Fibroblast of skin of right quadriceps (primary cell): ENCODE measurements around the gene CEACAM1.
"Not testable (repeated sequence)": the region's sequence is repeated elsewhere in the genome, so short reads cannot be mapped to it uniquely, and the experiment has no call there.

Experiments used
- DNase-seq: peaks from one replicate; pipeline ENCODE4 v3.0.0-alpha.2; 2013

CEACAM1 gene

DNA sequence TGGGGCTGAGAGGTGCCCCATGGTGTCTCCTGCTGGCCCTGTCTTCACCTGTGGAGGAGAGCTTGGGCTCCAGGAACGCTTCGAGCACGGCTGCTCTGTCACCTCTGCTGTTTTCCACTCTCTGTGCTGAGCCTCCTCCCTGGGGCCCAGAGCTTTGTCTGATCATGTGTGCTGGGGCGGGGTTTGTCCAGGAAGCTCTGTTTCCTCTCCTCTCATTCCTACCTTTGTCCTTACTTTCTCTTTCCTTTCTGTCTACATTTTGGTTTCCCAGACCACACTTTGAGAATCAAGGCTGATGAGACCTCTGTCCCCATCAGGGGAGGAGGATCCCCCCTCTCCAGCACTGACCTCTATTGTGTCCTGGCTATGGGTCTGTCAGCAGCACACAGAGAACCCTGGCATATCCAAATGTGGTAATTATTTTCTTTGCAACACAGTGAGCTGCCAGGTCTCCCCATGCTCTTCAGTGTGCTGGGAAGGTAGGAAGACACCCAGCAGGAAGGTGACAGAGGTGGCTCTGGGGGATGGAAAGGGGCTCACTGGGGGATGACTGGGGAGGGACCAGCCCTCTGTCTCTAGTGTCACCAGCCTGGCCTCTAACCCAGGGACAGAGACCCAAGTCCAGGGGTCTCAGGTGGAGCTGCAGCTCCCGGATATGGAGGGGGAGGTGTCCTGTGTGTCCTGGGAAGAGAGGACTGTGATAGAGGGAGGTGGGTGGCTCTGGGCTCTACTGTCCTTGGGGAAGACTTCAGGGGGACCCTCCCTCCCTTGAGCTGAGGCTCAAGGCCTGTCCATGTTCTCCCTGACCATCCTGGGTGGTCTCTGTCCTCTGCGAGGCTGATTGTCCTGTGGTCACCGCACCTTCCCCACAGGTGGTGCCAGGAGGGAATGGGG is at the start of gene CEACAM1:
TSS of gene CEACAM1 (minus strand) at position 128 of the 894 bp plus-strand sequence. CDS start at position 21, 107 bp downstream.
- no peak for DNase-seq

DNA sequence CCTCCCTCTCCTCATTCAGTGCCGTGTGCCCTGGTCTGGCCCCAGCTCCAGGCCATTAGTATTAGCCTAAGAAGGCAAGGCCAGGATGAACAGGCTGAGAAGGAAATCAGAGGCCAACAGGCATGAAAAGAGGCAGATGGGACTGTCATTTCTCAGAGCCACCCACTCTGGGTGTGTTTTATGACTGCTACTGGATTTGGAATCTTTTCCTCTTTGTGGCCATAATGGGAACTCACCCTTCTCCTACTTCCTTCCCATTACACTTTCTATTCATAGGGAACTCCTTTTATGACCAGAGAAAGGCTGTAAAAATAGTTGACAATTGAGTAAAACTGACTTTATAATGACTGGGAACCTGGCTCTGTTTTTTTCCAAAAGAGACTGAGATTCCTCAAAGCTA is 48.7 kb upstream of the CEACAM1 start:
- no peak for DNase-seq

DNA sequence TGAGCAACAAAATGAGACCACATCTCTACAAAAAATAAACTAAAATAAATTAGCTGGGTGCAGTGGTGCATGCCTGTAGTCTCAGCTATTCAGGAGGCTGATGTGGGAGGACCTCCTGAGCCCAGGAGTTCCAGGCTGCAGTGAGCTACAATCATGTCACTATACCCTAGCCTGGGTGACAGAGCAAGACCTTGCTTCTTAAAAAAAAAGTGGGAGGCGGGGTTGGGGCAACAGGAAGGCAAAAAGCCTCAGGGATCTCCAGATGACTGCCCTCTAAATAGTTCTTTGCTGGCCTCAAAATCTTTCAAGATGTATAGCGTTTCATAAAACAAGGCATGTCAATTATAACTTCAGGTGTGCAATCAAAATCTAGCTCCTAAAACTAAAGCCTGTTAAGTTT is 48.0 kb upstream of the CEACAM1 start:
- no peak for DNase-seq

DNA sequence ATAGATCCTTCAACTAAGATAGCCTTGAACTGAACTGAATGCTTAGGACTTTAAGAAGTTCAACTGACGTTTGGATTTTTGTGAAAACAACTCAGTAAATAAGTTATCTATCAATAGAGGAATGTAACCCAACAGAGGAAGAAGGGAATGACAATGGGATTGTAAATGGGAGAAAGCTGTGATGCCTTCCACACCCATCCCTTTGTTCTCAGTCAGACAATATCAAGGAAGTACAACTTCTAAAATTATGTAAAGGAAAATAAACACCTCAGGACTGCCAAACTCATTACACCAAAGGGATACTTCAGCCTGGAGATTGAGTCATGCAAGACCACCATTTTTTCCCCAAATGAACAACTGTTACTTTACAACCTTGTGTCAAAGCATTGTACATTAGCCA is 45.4 kb upstream of the CEACAM1 start:
- DNase-seq = no peak

DNA sequence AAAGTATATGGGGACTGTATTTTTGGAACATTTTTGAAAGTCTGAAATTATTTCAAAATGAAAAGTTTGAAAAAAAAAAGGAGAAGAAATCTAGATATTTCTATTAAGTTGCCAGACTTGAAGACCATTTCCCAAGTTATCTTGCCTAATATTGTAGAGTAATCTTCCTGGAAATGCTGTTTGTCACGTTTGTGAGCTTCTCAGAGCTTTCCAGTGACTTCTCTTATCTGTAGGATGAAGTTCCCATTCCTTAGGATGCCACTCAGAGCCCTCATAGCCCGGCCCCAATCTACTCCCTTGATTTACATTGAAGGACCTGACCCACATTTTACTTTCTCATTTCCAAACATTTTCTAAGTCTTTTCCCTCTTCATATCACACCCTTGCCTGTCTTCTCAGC is 42.8 kb upstream of the CEACAM1 start:
- no peak for DNase-seq

DNA sequence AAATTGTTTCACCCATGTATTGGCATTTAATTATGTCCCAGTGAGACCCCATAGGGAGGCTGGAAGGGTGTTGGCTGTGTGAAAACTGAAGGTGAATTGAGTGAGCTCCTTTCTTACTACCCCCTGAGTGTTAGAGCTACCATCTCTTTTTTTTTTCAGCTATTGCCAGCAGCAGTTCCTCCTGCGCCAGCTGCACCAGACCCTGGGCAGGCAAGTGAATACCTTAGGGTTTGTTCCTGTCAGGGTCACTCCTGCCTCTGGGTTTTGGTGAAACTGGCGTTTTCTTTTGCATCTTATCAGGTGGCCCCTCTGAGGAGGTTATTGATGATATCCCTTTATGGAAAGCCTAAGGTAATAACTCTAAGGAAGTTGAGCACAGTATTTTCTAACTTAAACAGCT is 40.9 kb upstream of the CEACAM1 start:
- DNase-seq = no peak

DNA sequence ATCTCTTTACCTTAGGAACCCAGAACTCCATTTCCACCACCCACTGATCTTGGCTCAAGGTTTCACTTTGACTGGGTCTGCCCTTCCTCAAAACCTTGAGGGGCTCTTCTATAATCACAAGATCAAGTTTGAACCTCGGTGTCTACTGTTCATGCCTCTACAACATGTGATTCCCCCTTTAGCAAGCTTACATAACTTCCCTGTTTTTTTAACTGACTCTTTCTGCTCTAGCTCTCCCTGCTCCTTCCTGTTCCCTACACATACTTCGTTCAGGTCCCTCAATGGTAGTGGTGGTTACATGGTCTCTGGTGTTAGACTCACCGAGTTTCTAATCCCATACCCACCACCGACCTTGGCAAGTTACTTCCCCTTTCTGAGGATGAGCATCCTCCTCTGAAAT is 39.7 kb upstream of the CEACAM1 start:
- no peak for DNase-seq

DNA sequence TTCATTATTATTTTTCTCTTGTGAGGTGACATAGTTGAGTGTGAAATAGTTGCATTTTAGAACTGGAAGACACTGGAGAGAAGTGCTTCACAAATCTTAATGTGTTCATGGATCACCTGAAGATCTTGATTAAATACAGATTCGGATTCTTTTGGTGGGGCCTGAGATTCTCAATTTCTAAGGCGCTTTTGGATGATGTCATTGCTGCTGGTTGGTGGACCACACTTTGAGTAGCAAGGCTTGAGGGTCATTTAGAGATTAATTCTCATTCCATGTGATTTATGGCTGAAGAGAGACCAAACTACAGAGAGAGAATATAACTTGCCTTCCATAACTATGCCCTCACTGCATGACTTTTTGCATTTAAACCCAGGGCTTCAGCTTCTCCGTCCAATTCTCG is 39.3 kb upstream of the CEACAM1 start:
- DNase-seq = no peak

DNA sequence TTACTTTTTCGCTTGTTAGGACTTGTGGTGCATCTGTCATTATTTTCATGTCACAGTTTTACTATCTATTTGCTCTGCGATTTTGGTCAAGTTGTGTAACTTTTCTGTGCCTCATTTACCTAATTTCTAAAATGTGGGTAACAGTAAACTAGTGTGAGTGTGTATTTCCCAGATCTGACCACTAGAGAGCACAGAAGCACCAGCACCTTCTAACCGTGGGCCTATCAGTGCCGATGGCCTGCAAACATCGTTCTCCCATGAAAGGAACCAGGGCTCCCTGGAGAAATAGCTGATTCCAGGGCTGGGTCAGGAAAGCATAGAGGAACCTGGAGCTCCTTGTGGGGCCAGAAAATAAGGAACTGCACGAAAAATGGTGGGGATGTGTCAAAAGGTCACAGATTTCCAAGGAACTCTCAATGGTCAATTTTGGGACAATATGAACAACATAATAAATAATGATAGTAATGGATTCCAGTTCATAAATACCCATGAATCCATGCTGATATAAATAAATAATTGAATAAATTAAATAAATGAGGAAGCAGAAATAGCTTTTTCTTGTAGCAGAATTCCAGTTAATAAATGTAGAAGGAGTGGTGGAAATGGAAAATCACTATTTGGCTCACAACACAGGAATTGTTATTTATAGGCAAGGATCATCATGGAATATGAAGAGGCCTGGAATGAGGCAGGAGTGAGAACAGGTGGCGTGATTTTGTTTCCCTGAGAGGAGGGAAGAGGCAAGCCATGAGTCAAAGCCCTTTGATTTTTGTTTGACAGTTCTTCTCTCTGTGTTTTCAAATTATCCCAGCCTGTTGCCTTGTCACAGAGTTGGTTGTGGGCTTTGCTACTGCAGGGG is 35.3 kb upstream of the CEACAM1 start:
- DNase-seq = peak; percentile 24

DNA sequence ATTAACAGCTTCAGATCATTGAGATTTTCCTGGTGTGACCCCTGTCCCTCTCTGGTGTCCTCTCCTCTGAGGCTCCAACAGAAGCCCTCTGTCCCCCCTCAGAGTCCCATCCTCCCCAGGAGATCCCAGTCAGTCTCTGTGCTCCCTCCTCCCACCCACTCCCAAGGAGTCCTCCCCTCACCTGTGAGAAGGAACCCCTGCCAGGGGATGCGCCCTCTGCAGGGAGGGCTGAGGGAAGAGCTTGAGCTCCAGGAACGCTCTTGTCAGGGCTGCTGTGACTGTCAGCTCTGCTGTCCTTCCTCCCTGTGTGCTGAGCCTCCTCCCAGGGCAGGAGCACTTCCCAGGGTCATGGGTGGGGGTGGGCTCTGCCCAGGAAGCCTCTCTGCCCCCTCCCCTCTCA is 33.2 kb upstream of the CEACAM1 start:
- DNase-seq = no peak

DNA sequence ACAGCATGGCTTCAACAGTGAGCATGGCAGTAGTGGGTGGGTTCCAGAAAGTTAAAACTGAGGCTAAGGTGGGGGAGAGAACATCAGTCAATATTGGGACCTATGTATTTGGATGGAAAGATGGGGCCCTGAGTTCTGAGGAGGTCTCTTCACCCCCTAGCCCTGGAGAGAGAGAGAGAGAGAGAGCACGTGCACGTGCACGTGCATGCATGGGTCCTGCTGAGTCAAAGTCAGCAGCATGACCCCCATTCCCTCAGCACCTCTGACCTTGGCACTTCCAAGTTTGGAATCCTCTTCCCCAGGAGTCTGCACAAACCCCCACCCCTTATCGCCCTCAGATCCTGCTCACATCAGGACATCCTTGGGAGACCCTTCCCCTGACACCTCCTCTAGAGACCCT is 32.5 kb upstream of the CEACAM1 start:
- no peak for DNase-seq

DNA sequence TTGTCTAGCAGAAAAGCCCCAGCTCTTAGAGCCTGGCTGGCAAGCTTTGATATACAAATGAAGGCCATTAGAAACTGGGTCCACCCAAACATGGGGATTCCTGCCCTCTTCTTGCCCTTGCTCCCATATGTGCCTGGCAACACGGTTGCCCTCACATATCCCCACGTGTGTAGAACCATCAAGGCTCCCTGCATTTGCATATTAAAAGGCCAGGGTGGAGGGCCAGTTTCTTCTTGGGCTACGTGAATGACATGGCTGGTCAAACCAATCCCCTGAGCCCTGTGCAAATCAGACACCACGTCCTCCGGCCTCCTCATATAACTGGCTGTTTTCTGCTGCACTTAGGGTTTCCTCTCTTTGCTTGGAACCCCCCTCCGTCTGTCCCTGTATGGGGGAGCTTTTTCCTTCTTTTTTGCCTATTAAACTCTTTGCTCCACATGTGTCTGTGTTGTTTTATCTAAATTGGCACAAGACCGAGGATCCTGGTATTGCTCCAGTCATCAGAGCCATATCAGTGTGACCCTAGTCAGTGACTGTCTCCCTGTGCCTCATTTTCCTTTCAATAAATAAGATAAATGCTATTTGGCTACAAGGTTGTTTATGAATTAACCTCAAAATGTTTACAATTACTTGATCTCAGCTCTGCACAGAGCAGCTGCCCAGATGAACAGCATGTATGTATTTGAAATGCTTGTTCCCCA is 30.3 kb upstream of the CEACAM1 start:
- no peak for DNase-seq

DNA sequence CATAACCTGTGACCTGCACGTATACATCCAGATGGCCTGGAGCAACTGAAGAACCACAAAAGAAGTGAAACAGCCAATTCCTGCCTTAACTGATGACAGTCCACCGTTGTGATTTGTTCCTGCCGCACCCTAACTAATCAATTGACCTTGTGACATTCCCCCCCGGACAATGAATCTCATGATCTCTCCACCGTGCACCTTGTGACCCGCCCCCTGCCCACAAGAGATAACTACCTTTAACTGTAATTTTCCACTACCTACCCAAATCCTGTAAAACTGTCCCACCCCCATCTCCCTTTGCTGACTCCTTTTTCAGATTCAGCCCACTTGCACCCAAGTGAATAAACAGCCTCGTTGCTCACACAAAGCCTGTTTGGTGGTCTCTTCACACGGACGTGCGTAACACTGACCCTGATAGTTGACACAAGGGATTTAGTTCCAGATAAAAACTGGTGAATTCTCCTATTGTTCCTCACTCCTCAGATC is 29.1 kb upstream of the CEACAM1 start:
- not testable (repeated sequence) for DNase-seq

DNA sequence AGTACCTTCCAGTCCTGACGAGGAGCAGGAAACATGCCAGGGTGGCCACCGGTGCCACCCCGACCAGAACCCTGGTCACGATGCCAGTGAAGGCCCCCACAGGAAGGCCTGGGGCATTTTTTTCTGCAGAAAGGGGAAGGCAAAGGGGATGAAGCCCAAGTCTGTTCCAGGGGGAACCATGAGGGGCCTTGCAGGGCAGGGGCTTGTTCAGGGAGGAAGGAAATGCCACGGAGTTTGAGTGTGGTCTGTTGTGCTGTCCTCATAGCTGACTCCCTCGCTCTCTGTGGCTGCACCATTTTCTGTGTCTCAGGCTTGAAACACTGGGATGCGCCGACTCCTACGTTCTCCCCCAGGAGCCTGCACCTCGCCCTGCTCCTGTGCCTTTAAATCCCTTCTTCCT is 27.5 kb upstream of the CEACAM1 start:
- DNase-seq = no peak

DNA sequence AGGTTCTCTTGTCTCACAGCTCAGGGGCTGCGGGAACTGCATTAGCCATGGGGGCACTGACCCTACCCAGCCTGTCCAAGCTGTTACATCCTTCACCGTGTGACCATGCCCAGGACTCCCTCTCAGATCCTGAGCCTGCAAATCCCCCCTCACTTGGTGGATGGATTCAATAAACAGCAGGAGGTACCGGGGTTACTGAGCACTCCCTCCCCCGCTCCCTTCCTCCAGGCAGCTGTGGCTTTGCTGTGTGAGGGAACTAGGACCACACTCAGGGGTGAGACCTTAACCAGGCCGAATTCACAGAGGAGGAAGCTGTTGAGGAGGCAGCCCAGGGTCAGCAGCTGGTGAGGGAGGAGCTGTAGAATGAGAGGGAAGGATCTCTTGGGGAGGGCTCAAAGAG is 27.0 kb upstream of the CEACAM1 start:
- DNase-seq = no peak

DNA sequence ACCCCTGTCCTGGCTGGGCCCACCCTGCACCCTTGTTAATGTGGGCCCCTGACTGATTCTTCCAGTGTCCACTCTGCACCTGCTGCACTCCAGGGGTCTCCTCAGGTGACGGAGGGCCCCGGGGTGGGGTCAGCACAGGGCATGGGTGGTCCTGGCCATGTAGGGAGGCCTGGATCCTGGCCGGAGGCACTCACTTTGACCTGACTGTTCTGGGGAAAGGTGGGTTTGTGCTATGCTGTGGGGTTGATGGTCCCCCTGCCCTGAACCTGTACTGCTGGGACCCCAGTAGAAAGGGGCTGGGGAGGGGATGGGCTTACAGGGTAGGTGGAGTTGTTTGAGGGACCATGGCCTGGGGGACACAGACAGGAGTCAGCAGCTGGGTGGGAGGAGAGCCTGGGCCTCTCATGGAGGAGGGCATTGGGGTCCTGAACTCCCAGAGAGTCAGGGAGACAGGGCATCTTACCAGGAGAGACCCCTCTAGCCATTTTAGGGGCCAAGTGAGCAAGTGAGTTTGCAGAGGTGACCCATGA is 25.8 kb upstream of the CEACAM1 start:
- no peak for DNase-seq

DNA sequence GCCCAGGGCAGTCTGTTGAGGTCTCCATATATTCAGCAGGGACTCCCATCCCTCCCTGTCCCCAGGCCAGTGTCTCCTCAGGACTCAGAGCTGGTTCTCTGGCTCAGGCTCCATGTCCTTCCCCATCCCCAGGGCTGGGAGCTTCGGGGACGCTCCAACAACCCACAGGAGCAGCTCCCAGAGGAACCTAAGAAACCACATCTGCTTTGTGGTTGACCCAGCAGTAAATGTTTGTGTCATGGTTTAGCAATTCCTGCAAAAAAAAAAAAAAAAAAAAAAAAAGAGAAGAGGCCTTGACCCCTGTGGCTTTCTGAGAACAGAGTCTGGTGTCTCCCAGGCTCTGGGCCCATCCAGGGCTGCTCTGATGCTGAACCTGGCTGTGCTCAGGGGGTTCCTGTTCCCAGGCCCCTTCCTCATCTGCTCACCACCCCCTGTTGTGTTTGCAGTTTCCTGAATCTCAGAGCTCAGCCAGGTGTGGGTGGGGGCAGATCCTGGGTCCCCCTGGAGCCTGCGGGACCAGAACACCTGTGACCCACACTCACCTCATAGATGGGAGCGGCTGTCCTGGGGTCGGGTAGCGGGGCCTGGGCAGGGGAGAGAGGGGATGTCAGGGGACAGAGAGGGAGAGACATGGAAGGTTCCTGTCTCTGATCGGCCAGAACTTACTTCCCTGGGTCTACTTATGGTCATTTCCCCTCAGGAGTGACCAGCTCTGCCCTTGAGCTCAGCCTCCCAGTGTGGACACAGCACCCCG is 25.2 kb upstream of the CEACAM1 start:
- peak; percentile 52 for DNase-seq

DNA sequence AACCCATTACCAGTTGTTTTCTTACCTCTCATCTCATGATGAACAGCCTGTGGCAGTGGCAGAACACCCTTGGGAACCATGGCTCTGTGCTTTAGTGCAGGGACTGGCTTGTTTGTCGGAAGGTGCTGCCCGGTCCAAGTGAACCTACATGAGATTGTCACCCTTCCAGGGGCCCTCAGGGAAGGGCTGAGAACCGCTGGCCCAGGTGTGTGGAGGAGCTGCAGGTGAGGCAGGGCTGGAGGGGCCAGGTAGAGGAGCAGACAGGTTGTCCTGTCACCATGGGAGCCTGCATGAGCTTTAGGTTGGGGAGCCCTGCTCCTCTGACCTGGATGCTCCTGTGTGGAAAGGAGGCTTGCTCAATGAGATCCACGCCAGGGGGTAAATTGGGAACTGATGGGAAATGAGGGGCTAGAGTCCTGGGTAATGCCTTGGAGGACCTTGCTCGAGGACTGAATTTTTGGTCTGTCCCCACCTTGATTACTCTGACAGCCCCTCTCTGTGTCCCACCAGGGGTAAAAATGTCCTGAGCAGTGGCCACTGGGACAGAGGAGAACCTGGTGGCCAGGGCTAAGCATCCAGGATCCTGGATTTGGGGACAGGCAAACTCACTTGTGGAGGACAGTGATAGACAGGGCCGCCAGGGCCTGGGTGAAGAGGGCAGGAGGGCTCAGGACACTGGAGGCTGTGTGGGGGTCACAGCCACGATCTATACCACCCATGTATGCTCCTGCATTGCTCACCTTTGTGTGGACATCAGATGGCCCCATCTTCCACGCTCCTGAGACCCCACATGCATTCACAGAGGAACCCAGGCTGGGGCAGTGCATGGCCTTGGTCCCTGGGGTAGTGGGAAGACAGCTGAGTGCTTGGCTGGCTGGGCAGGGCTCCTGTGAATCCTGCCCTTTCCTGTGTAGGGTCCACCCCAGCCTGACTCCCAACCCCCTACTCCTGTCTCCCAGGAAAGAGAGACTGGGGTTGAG is 24.1 kb upstream of the CEACAM1 start:
- DNase-seq = no peak

DNA sequence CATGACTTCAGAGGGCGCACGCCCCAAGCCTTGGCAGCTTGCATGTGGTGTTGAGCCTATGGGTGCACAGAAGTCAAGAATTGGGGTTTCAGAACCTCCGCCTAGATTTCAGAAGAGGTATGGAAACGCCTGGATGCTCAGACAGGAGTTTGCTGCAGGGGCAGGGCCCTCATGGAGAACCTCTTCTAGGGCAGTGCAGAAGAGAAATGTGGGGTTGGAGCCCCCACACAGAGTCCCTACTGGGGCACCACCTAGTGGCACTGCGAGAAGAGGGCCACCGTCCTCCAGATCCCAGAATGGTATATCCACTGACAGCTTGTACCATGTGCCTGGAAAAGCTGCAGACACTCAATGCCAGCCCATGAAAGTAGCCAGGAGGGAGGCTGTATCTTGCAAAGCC is 22.2 kb upstream of the CEACAM1 start:
- DNase-seq = not testable (repeated sequence)

DNA sequence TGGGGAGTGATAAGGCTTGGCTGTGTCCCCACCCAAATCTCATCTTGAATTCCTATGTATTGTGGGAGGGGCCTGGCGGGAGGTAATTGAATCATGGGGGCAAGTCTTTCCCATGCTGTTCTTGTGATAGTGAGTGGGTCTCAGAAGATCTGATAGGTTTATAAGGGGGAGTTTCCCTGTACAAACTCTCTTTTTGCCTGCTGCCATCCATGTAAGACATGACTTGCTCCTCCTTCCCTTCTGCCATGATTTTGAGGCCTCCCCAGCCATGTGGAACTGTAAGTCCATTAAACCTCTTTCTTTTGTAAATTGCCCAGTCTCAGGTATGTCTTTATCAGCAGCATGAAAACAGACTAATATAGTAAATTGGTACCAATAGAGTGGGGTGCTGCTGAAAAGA is 20.8 kb upstream of the CEACAM1 start:
- not testable (repeated sequence) for DNase-seq

DNA sequence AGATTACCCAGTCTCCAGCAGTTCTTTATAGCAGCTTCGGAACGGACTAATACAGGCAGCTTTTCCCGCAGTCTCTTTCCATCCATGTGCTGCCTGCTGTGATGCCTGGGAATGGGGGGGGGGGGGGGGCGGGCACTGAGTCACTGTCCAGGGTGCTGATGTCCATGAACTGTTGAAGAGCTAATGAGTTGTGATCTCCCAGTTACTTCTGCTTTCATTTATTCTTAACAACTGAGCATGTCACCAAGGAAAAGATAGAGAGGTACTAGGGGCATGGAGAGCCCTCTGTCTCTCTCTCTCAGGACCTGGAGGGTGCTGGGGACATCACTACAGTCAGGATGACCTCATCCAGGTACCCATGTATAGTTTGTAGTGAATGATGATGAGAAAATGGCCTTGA is 20.3 kb upstream of the CEACAM1 start:
- no peak for DNase-seq
